CD4-positive, alpha-beta T cell treated with Interleukin-2 at 100 ng/mL for 4 hours (primary cell): Measurements from ENCODE around the gene PDE1C.

ENCODE experiments used
- DNase-seq: peaks from one replicate; pipeline ENCODE4 v3.0.0-alpha.2; 2020; ENCODE audit warnings: low spot score

The PDE1C gene

GRCh38 chr7:31991406-31991805 is 78.8 kb downstream of the PDE1C start:
- no peak for DNase-seq

GRCh38 chr7:31986878-31987518 is 83.2 kb downstream of the PDE1C start:
- DNase-seq = no peak

GRCh38 chr7:31982962-31983361 is 87.2 kb downstream of the PDE1C start:
- DNase-seq = no peak

- DNase-seq = no peak
These were observed 88.3 kb downstream of the PDE1C start for GRCh38 chr7:31981874-31982390.

GRCh38 chr7:31979690-31980330 is 90.4 kb downstream of the PDE1C start:
- DNase-seq = no peak

GRCh38 chr7:31975546-31975945 is 94.7 kb downstream of the PDE1C start:
- DNase-seq = no peak

GRCh38 chr7:31974351-31974750 is 95.9 kb downstream of the PDE1C start:
- no peak for DNase-seq

- no peak for DNase-seq
These were observed 99.0 kb downstream of the PDE1C start for GRCh38 chr7:31971049-31971667.

- no peak for DNase-seq
These were observed 99.7 kb downstream of the PDE1C start for GRCh38 chr7:31970501-31970900.

GRCh38 chr7:31963569-31964175 is 106.5 kb downstream of the PDE1C start:
- no peak for DNase-seq

GRCh38 chr7:31962246-31962645 is 108.0 kb downstream of the PDE1C start:
- DNase-seq = no peak

- no peak for DNase-seq
These were observed 112.0 kb downstream of the PDE1C start for GRCh38 chr7:31958226-31958625.

- DNase-seq = no peak
These were observed 112.5 kb downstream of the PDE1C start for GRCh38 chr7:31957756-31958155.

GRCh38 chr7:31957090-31957720 is 113.0 kb downstream of the PDE1C start:
- no peak for DNase-seq

- DNase-seq = no peak
These were observed 114.6 kb downstream of the PDE1C start for GRCh38 chr7:31955641-31956040.

- no peak for DNase-seq
These were observed 115.2 kb downstream of the PDE1C start for GRCh38 chr7:31955021-31955420.

GRCh38 chr7:31954500-31954899 is 115.7 kb downstream of the PDE1C start:
- no peak for DNase-seq

GRCh38 chr7:31953432-31953831 is 116.8 kb downstream of the PDE1C start:
- no peak for DNase-seq

GRCh38 chr7:31950091-31950755 is 120.0 kb downstream of the PDE1C start:
- no peak for DNase-seq

- DNase-seq = no peak
These were observed 122.2 kb downstream of the PDE1C start for GRCh38 chr7:31948029-31948428.

GRCh38 chr7:31940167-31940566 is 130.0 kb downstream of the PDE1C start:
- DNase-seq = no peak

GRCh38 chr7:31939076-31939475 is 131.1 kb downstream of the PDE1C start:
- DNase-seq = no peak
